PC-9 (cell line): ENCODE measurements around the gene NID1. TPM values are rescaled to one million over a fixed set of nuclear protein-coding genes. Genes with fewer than 3 reads are reported as not detected.

ENCODE experiments used
- BruUV-seq: library from RNA; stranded (reverse); fragments of 400-500 nt; replicated peaks from 2 replicates; lab custom pipeline; 2021; lab: Mats Ljungman, UMichigan
- CTCF ChIA-PET: fragments of 300-600 bp; sonication (Branson Sonifier 250); formaldehyde crosslinking; loops from one replicate; lab custom pipeline; 2022; ENCODE audit warnings: antibody characterized with exemption; lab: Charles Lee
- POLR2A ChIA-PET: fragments of 300-600 bp; sonication (Branson Sonifier 250); formaldehyde crosslinking; loops from one replicate; lab custom pipeline; 2022; ENCODE audit warnings: antibody characterized with exemption; ENCODE audit not compliant: unreplicated experiment; lab: Charles Lee
- DNase-seq, 2 experiments: peaks; one replicate each; pipeline versions ENCODE4 v3.0.0 to v3.0.0-alpha.2; 2015 to 2022; ENCODE audit warnings: mixed read lengths in 1 of 2
- H2AFZ ChIP-seq: fragments of 200-600 bp; sonication (generic); 2 replicates; pipeline ENCODE4 v1.8.1; 2017; ENCODE audit warnings: antibody characterized with exemption
- H3F3A ChIP-seq: fragments of 200-600 bp; sonication (generic); 2 replicates; pipeline ENCODE4 v1.8.1; 2017; ENCODE audit warnings: antibody characterized with exemption, mild to moderate bottlenecking, low read depth; ENCODE audit not compliant: insufficient read depth
- H3K27ac ChIP-seq: fragments of 200-600 bp; sonication (generic); 2 replicates; pipeline ENCODE4 v1.6.1; 2016; ENCODE audit warnings: mixed run types
- H3K27me3 ChIP-seq: fragments of 200-600 bp; sonication (generic); 2 replicates; pipeline ENCODE4 v1.6.1; 2016; ENCODE audit warnings: low read depth, mixed run types; ENCODE audit not compliant: insufficient read depth
- H3K36me3 ChIP-seq: fragments of 200-600 bp; sonication (generic); 2 replicates; pipeline ENCODE4 v1.6.1; 2016; ENCODE audit warnings: low read depth, mixed run types
- H3K4me1 ChIP-seq: fragments of 200-600 bp; sonication (generic); replicated peaks from 2 replicates; pipeline ENCODE4 v1.6.1; 2016; ENCODE audit warnings: mixed run types; ENCODE audit not compliant: insufficient read depth
- H3K4me2 ChIP-seq: fragments of 200-600 bp; sonication (generic); 2 replicates; pipeline ENCODE4 v1.6.1; 2017; ENCODE audit warnings: mixed run types
- H3K4me3 ChIP-seq: fragments of 200-600 bp; sonication (generic); 2 replicates; pipeline ENCODE4 v1.6.1; 2016; ENCODE audit warnings: mixed run types
- H3K79me2 ChIP-seq: fragments of 200-600 bp; sonication (generic); 2 replicates; pipeline ENCODE4 v1.6.1; 2017; ENCODE audit warnings: low read depth, mixed run types
- H3K9me2 ChIP-seq: fragments of 200-600 bp; sonication (generic); 2 replicates; pipeline ENCODE4 v1.8.1; 2017; ENCODE audit warnings: mild to moderate bottlenecking; ENCODE audit not compliant: insufficient read depth
- H3K9me3 ChIP-seq: fragments of 200-600 bp; sonication (generic); 2 replicates; pipeline ENCODE4 v1.8.1; 2016; ENCODE audit warnings: low read depth; ENCODE audit not compliant: insufficient read depth
- H4K20me1 ChIP-seq: fragments of 200-600 bp; sonication (generic); 2 replicates; pipeline ENCODE4 v1.8.1; 2017; ENCODE audit not compliant: insufficient read depth
- EZH2 ChIP-seq: fragments of 200-600 bp; sonication (generic); IDR thresholded peaks from 2 replicates; pipeline ENCODE4 v1.8.0; 2017; ENCODE audit warnings: antibody characterized with exemption, low read depth
- intact Hi-C: fragments of 100-400 bp; cut with micrococcal nuclease; formaldehyde crosslinking; loops from one replicate; pipeline ENCODE4 v1.10.0; 2022; ENCODE audit not compliant: unreplicated experiment
- total RNA-seq: library from RNA; stranded (reverse); gene quantifications from 2 replicates; pipeline ENCODE4 v1.2.3, GENCODE V29; 2021
- TF ChIP-seq, protein P1 (sequence below): fragments of 200-600 bp; sonication (generic); conservative IDR thresholded peaks from 2 replicates; pipeline ENCODE4 v1.6.1; 2017; ENCODE audit warnings: mixed run types, antibody characterized with exemption, mild to moderate bottlenecking, moderate library complexity

The NID1 gene
- total RNA-seq, 1 experiment from 2014 or later: not detected

DNA sequence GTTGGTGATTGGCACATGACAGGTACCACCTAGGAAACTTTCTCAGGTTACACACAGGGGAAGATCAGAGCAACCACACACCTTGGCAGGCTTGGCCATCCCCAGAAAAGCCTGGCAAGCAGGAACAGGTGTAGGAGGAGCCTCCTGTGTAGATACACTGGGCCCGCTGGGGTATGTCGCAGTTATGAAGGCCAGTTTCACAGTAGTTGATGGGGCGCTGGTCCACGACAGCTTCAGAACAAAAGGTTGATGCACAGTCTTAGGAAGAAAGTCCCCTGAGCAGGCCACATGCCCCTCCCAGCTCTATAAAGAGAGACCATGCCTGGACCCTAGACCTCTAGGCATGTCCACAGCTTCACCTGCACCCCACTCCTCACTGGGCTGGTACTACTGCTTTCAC lies 51.6 kb downstream of the NID1 start:
- no peak for DNase-seq
- Histone ChIP-seq H3K4me2 (no peak overlapping the region), H3K9me2 (no peaks in the 10 kb centered on the region), H3F3A (peaks cover 18% of the 10 kb centered on the region; the same call in 1 of the 2 replicates), H3K4me1 (peaks cover 35% of the 10 kb centered on the region), H3K27me3 (no peaks in the 10 kb centered on the region), H2AFZ (no peak overlapping the region), H3K36me3 (no peaks in the 10 kb centered on the region), H3K79me2 (no peaks in the 10 kb centered on the region), H4K20me1 (no peaks in the 10 kb centered on the region), H3K4me3 (no peak overlapping the region), H3K27ac (no peak overlapping the region), H3K9me3 (no peaks in the 10 kb centered on the region)
- BruUV-seq: no TSS peak
- intact Hi-C loops: no loop called here
- CTCF ChIA-PET: no interaction called here
- POLR2A ChIA-PET: no interaction called here
- TF ChIP-seq EZH2: no peak
- TF ChIP-seq, protein P1, sequence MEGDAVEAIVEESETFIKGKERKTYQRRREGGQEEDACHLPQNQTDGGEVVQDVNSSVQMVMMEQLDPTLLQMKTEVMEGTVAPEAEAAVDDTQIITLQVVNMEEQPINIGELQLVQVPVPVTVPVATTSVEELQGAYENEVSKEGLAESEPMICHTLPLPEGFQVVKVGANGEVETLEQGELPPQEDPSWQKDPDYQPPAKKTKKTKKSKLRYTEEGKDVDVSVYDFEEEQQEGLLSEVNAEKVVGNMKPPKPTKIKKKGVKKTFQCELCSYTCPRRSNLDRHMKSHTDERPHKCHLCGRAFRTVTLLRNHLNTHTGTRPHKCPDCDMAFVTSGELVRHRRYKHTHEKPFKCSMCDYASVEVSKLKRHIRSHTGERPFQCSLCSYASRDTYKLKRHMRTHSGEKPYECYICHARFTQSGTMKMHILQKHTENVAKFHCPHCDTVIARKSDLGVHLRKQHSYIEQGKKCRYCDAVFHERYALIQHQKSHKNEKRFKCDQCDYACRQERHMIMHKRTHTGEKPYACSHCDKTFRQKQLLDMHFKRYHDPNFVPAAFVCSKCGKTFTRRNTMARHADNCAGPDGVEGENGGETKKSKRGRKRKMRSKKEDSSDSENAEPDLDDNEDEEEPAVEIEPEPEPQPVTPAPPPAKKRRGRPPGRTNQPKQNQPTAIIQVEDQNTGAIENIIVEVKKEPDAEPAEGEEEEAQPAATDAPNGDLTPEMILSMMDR: no peak

DNA sequence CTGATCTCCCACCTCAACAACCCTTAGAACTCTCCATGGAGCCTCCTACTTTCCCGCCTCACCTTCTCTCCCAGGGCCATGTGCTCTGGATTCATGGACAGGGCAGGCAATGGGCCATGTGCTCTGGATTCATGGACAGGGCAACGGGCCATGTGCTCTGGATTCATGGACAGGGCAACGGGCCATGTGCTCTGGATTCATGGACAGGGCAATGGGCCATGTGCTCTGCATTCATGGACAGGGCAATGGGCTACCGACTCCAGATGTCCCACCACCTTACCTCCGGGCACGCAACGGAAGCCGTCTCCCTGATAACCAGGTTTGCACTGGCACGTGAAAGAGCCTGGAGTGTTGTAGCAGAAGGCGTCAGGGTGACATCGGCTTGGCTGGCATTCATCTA lies 53.2 kb downstream of the NID1 start:
- no peak for DNase-seq
- no TSS peak for BruUV-seq
- no peak overlapping the region for H2AFZ ChIP-seq
- CTCF ChIA-PET: no interaction called here
- H4K20me1 ChIP-seq: no peaks in the 10 kb centered on the region
- no peaks in the 10 kb centered on the region for H3K79me2 ChIP-seq
- peaks cover 26% of the 10 kb centered on the region for H3K4me1 ChIP-seq
- H3K4me2 ChIP-seq: no peak overlapping the region
- no peaks in the 10 kb centered on the region for H3K27me3 ChIP-seq
- no peaks in the 10 kb centered on the region for H3K9me3 ChIP-seq
- TF ChIP-seq, protein P1: no peak
- TF ChIP-seq EZH2: no peak
- no peak overlapping the region for H3K4me3 ChIP-seq
- no peak overlapping the region for H3K27ac ChIP-seq
- intact Hi-C loops: no loop called here
- no peaks in the 10 kb centered on the region for H3K36me3 ChIP-seq
- H3F3A ChIP-seq: peaks cover 11% of the 10 kb centered on the region; the same call in 1 of the 2 replicates
- POLR2A ChIA-PET: no interaction called here
- no peaks in the 10 kb centered on the region for H3K9me2 ChIP-seq

DNA sequence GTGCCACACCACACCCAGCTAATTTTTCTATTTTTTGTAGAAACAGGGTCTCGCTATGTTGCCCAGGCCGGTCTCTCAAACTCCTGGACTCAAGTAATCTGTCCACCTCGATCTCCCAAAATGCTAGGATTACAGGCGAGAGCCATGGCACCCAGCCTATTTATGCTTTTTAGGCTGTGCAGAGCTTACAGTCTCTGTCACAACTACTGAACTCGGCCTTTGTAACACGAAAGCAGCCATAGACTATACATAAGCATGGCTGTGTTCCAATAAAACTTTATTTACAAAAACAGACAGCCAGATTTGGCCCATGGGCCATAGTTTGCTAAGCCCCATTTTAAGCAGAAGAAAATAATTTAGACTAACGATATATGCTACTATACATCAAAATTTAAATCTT lies 54.4 kb downstream of the NID1 start:
- Histone ChIP-seq H3K9me3 (no peaks in the 10 kb centered on the region), H4K20me1 (no peaks in the 10 kb centered on the region), H3K79me2 (no peaks in the 10 kb centered on the region), H2AFZ (no peak overlapping the region), H3F3A (peaks cover 7% of the 10 kb centered on the region; the same call in 1 of the 2 replicates), H3K27me3 (no peaks in the 10 kb centered on the region), H3K9me2 (no peaks in the 10 kb centered on the region), H3K4me3 (no peak overlapping the region), H3K4me1 (peaks cover 16% of the 10 kb centered on the region), H3K4me2 (no peak overlapping the region), H3K27ac (peak overlapping the region; percentile 26; the same call in 1 of the 2 replicates), H3K36me3 (no peaks in the 10 kb centered on the region)
- ChIA-PET POLR2A (no interaction called here), CTCF (interaction anchor here (0.6 to 1.4 kb wide), 2 partner anchors 39 to 98 kb away, joined by 3 to 4 read pairs; no protein-coding TSS in a partner anchor)
- intact Hi-C loops: no loop called here
- no peak for DNase-seq
- no peak for TF ChIP-seq EZH2
- TF ChIP-seq, protein P1: no peak
- BruUV-seq: no TSS peak
